MM.1S (cell line): ENCODE measurements around the gene DEXI.

ENCODE experiments used
- DNase-seq: peaks from one replicate; pipeline ENCODE4 v3.0.0-alpha.2; 2015
- H2AFZ ChIP-seq: fragments of 300-600 bp; sonication (generic); 2 replicates; pipeline ENCODE4 v1.6.0; 2016; ENCODE audit warnings: antibody characterized with exemption, low read length
- H3F3A ChIP-seq: fragments of 300-600 bp; sonication (generic); 2 replicates; pipeline ENCODE4 v1.6.1; 2016; ENCODE audit warnings: mild to moderate bottlenecking, antibody characterized with exemption, low read length, moderate library complexity, mixed read lengths; ENCODE audit not compliant: insufficient read depth
- H3K27ac ChIP-seq: fragments of 300-600 bp; sonication (generic); 2 replicates; pipeline ENCODE4 v1.5.1; 2016; ENCODE audit warnings: mild to moderate bottlenecking, low read length
- H3K27me3 ChIP-seq: fragments of 300-600 bp; sonication (generic); replicated peaks from 2 replicates; pipeline ENCODE4 v1.6.0; 2016; ENCODE audit warnings: low read length; ENCODE audit not compliant: insufficient read depth
- H3K36me3 ChIP-seq: fragments of 300-600 bp; sonication (generic); replicated peaks from 2 replicates; pipeline ENCODE4 v1.6.1; 2016; ENCODE audit warnings: mild to moderate bottlenecking, low read length, mixed read lengths; ENCODE audit not compliant: insufficient read depth
- H3K4me1 ChIP-seq: fragments of 300-600 bp; sonication (generic); 2 replicates; pipeline ENCODE4 v1.6.1; 2016; ENCODE audit warnings: low read length, mixed read lengths
- H3K4me2 ChIP-seq: fragments of 300-600 bp; sonication (generic); 2 replicates; pipeline ENCODE4 v1.6.0; 2016; ENCODE audit warnings: low read depth, low read length
- H3K4me3 ChIP-seq: fragments of 300-600 bp; sonication (generic); 2 replicates; pipeline ENCODE4 v1.5.1; 2016; ENCODE audit warnings: low read length, mixed read lengths
- H3K79me2 ChIP-seq: fragments of 300-600 bp; sonication (generic); 2 replicates; pipeline ENCODE4 v1.6.1; 2016; ENCODE audit warnings: mixed run types, low read length, mixed read lengths
- H3K9ac ChIP-seq: fragments of 300-600 bp; sonication (generic); 2 replicates; pipeline ENCODE4 v1.6.1; 2016; ENCODE audit warnings: low read length, mixed read lengths
- H3K9me2 ChIP-seq: fragments of 300-600 bp; sonication (generic); replicated peaks from 2 replicates; pipeline ENCODE4 v1.6.1; 2016; ENCODE audit warnings: mild to moderate bottlenecking, low read length, mixed read lengths; ENCODE audit not compliant: insufficient read depth
- H3K9me3 ChIP-seq: fragments of 300-600 bp; sonication (generic); replicated peaks from 2 replicates; pipeline ENCODE4 v1.6.1; 2016; ENCODE audit warnings: mild to moderate bottlenecking, low read length, mixed read lengths; ENCODE audit not compliant: insufficient read depth
- H4K20me1 ChIP-seq: fragments of 300-600 bp; sonication (generic); 2 replicates; pipeline ENCODE4 v1.6.1; 2016; ENCODE audit warnings: mild to moderate bottlenecking, low read length, moderate library complexity, mixed read lengths; ENCODE audit not compliant: insufficient read depth
- CTCF ChIP-seq: fragments of 300-600 bp; sonication (generic); IDR thresholded peaks from 2 replicates; pipeline ENCODE4 v1.5.1; 2016; ENCODE audit warnings: antibody characterized with exemption, low read length, mixed read lengths
- EZH2 ChIP-seq: fragments of 300-600 bp; sonication (generic); optimal IDR thresholded peaks from 2 replicates; pipeline ENCODE3; 2017; ENCODE audit warnings: low read depth, mild to moderate bottlenecking, antibody characterized with exemption, low read length, mixed read lengths
- EZH2phosphoT487 ChIP-seq: fragments of 300-600 bp; sonication (generic); IDR thresholded peaks from 2 replicates; pipeline ENCODE4 v1.6.1; 2018; ENCODE audit warnings: antibody characterized with exemption, low read length

Gene DEXI

GRCh38 chr16:10881479-10882030, 60.7 kb downstream of the DEXI start:
- peaks cover under 1% of the 10 kb centered on the region; the same call in 1 of the 2 replicates for H3K36me3 ChIP-seq
- no peak overlapping the region for H3K9ac ChIP-seq
- peak overlapping the region; percentile 84 for H3K27ac ChIP-seq
- H2AFZ ChIP-seq: no peak overlapping the region
- TF ChIP-seq CTCF (no peak), EZH2phosphoT487 (no peak), EZH2 (no peak)
- peaks cover 40% of the 10 kb centered on the region for H3K4me1 ChIP-seq
- peaks cover 80% of the 10 kb centered on the region for H3K79me2 ChIP-seq
- H3K27me3 ChIP-seq: no peaks in the 10 kb centered on the region
- H4K20me1 ChIP-seq: no peaks in the 10 kb centered on the region
- H3K9me3 ChIP-seq: no peaks in the 10 kb centered on the region
- peak overlapping the region; percentile 80 for H3K4me2 ChIP-seq
- H3F3A ChIP-seq: peaks cover 55% of the 10 kb centered on the region
- H3K9me2 ChIP-seq: no peaks in the 10 kb centered on the region
- DNase-seq: peak; percentile 66
- peak overlapping the region; percentile 30 for H3K4me3 ChIP-seq

- H3K4me3 ChIP-seq: peak overlapping the region; percentile 15
- no peaks in the 10 kb centered on the region for H3K27me3 ChIP-seq
- no peak overlapping the region; the same call in 1 of the 2 replicates for H3K9ac ChIP-seq
- DNase-seq: peak; percentile 56
- H3K9me3 ChIP-seq: no peaks in the 10 kb centered on the region
- H2AFZ ChIP-seq: no peak overlapping the region
- peak overlapping the region; percentile 84 for H3K27ac ChIP-seq
- H3K4me1 ChIP-seq: peaks cover 47% of the 10 kb centered on the region
- no peaks in the 10 kb centered on the region for H3K36me3 ChIP-seq
- no peaks in the 10 kb centered on the region for H3K9me2 ChIP-seq
- H3K79me2 ChIP-seq: peaks cover 73% of the 10 kb centered on the region
- H4K20me1 ChIP-seq: no peaks in the 10 kb centered on the region
- peaks cover 62% of the 10 kb centered on the region for H3F3A ChIP-seq
- H3K4me2 ChIP-seq: peak overlapping the region; percentile 80
- TF ChIP-seq EZH2 (no peak), CTCF (no peak), EZH2phosphoT487 (no peak)
These were observed 61.4 kb downstream of the DEXI start for GRCh38 chr16:10880594-10881452.

- Histone ChIP-seq H3K27ac (peak overlapping the region; percentile 84; the same call in 1 of the 2 replicates), H3K4me1 (peaks cover 48% of the 10 kb centered on the region), H3K4me3 (peak overlapping the region; percentile 72), H3K36me3 (no peaks in the 10 kb centered on the region), H2AFZ (no peak overlapping the region), H3K9me2 (no peaks in the 10 kb centered on the region), H3K9ac (peak overlapping the region; percentile 59; the same call in 1 of the 2 replicates), H3K9me3 (no peaks in the 10 kb centered on the region), H3K79me2 (peaks cover 64% of the 10 kb centered on the region), H4K20me1 (no peaks in the 10 kb centered on the region), H3K4me2 (peak overlapping the region; percentile 80), H3K27me3 (no peaks in the 10 kb centered on the region), H3F3A (peaks cover 62% of the 10 kb centered on the region)
- DNase-seq: no peak
- no peak for TF ChIP-seq CTCF
These were observed 62.3 kb downstream of the DEXI start for GRCh38 chr16:10879681-10880589.
